SKM-1 treated with dmso at 0.1 percent for 144 hours (cell line): ENCODE measurements around the gene TXNDC15.
A peak's percentile ranks its signal among the peaks of the same experiment; 100 is the strongest.
"Not testable (repeated sequence)": the region's sequence is repeated elsewhere in the genome, so short reads cannot be mapped to it uniquely, and the experiment has no call there.

Experiments
- DNase-seq: peaks from one replicate; lab custom pipeline; 2025; ENCODE audit not compliant: unreplicated experiment; lab: John Stamatoyannopoulos, UW

The TXNDC15 gene, protein sequence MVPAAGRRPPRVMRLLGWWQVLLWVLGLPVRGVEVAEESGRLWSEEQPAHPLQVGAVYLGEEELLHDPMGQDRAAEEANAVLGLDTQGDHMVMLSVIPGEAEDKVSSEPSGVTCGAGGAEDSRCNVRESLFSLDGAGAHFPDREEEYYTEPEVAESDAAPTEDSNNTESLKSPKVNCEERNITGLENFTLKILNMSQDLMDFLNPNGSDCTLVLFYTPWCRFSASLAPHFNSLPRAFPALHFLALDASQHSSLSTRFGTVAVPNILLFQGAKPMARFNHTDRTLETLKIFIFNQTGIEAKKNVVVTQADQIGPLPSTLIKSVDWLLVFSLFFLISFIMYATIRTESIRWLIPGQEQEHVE

DNA sequence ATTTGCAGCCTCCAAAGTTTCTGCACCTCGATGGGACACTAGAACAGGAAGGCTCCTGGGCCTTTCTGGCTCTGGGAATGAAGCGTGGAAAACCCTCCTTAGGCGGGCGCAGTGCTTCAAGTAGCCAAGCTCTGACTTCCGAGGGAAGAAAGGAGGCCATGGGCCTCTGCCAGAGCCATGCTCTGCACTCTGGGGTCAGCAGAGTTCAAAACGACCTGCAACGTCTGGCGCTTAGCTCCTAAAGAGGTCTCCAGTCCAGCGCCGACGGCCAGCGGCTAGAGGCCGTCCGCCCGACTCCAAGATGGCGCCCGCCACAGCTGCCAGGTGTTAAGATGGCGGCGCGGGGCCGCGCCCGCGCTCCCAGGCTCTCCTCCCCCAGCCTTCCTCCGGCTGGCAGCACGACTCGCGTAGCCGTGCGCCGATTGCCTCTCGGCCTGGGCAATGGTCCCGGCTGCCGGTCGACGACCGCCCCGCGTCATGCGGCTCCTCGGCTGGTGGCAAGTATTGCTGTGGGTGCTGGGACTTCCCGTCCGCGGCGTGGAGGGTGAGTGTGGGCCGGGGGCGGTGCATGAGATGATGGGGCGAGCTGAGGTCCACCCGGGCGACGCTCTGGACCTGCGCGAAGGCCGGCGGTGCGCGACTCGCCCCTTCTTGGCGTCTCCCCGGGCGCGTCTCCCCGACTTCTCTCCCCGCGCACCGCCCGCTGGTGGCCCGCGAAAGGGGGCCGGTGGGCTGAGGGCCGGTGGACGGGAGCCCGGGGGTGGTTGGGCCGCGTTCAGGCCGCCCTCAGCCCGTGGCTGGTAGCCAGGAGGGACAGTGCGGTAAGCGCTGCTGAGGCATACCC is at the start of gene TXNDC15:
TSS of gene TXNDC15 (plus strand) at position 385 of the 844 bp plus-strand sequence. CDS start at position 442, 57 bp downstream.
- peak; percentile 79 for DNase-seq

GRCh38 chr5:134824681-134825080 is 49.5 kb upstream of the TXNDC15 start:
- no peak for DNase-seq

DNA sequence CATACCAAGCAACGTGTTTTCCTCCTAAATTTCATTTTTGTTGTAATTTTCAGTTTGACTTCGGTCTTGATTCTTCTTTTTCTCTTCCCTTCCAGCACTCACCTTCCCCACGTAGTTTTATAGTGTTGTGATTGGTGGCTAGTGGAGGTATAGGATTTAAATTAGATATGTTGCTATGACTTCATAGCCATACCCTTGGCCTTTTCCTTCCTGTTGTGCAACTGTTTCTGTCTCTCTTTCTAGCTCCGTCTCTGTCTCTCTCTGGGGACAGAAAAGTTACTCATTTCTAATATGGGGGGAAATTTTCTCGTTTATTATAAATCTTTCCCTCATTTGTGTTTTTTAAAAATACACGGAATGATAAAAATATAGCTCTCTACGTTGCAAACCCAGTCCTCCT is 49.0 kb upstream of the TXNDC15 start:
- DNase-seq, result peak; percentile 2

- no peak for DNase-seq
These were observed 40.7 kb upstream of the TXNDC15 start for GRCh38 chr5:134833340-134834032.

DNA sequence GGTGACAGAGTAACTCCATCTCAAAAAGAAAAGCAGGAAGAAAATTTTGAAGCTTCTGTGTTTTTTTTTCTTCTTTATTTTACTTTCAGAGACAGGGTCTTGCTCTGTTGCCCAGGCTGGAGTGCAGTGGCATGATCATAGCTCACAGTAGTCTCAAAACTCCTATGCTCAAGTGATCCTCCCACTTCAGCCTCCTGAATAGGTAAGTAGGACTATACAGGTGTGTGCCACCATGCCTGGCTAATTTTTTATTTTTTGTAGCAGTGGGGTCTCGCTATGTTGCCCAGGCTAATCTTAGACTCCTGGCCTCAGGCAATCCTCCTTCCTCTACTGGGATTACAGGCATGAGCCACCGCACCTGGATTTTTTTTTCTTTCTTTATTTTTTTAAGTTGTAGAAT is 38.5 kb upstream of the TXNDC15 start:
- no peak for DNase-seq

- no peak for DNase-seq
These were observed 36.5 kb upstream of the TXNDC15 start for GRCh38 chr5:134837530-134838181.

DNA sequence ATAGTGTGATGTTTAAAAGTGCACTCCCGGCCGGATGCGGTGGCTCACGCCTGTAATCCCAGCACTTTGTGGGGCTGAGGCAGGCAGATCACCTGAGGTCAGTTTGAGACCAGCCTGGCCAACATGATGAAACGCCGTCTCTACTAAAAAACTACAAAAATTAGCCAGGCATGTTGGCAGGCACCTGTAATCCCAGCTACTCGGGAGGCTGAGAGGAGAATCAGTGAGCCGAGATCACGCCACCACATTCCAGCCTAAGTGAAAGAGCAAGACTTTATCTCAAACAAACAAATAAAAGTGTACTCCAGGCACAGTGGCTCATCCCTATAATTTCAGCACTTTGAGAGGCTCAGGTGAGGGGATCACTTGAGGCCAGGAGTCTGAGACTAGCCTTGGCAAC is 35.8 kb upstream of the TXNDC15 start:
- DNase-seq, result not testable (repeated sequence)

DNA sequence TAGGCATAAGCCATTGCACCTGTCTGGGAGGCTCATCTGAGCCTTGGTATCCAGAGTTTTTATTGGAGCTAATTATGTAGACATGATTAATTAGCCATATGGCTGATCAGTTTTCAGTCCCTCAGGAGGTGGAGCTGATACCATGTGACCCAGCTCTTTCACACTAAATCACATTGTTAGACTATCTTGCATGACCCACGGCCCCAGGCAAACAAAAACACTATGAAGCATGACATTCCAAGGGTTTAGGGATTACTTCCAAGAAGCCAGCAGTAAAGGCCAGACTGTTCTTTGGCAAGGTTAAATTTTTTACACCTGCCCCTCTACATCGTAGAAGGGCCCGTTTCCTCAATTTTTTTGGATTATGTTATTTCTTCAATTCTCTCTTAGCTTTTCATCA is 33.4 kb upstream of the TXNDC15 start:
- no peak for DNase-seq

GRCh38 chr5:134844252-134844651 is 29.9 kb upstream of the TXNDC15 start:
- no peak for DNase-seq

GRCh38 chr5:134845335-134845851 is 28.8 kb upstream of the TXNDC15 start:
- DNase-seq, result no peak

DNA sequence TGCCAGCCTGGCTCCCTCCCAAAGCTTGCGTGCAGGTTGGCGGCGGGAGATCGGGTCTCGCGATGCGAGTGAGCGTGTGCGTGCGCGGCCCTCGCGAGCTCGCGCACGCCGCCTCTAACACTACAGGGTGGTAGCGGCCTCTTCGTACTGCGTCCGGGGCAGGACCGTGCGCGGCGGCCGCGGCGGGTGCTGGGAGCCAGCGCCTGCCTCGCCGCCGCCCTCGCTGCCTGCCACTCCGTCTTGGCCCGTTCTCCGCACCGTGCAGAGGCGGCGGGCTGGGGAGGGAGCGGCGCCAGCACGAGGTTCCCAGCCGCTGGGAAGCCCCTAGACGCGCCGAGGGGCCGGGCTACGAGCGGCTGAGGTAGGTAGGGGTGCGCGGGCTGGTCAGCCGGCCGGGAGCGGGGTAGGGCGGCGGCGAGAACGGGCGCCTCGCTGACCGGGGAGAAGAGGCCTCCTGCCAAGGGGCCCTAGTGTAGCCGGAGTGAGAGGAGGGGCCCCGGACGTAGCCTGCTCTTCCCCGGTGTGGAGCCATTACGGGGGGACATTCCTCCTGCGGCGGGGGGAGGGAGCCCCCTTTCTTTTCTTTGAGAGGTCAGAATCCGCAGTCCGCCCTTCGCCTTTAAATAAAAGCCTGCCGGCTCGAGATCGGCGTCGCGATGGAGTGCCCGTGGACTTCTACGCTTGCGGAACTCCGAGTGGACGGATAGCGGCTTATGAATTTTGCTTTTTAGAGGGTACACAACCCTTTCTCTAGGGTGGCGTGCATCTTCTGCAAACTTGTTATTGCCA is 28.1 kb upstream of the TXNDC15 start, which contains the start of gene C5orf24:
TSS of gene C5orf24 (plus strand) at position 117 of the 789 bp plus-strand sequence. CDS start 8,933 bp downstream, outside the sequence.
- peak; percentile 85 for DNase-seq

DNA sequence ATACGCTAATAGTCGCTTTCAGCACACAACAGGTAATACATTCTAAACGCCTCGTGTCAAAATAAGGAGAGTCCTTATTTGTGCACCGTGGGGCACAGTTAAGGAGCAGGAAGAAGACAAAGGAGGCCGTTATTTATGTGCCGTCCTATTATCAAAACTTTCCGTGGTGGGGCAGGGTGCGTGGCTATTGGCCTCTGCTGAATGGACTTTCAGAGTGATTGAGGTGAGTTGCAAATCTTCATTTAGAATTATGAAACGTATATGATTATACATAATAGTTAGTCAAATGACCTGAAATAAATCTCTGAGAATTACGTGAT is 27.6 kb upstream of the TXNDC15 start:
- peak; percentile 4 for DNase-seq

GRCh38 chr5:134849434-134849933 is 24.7 kb upstream of the TXNDC15 start:
- not testable (repeated sequence) for DNase-seq

DNA sequence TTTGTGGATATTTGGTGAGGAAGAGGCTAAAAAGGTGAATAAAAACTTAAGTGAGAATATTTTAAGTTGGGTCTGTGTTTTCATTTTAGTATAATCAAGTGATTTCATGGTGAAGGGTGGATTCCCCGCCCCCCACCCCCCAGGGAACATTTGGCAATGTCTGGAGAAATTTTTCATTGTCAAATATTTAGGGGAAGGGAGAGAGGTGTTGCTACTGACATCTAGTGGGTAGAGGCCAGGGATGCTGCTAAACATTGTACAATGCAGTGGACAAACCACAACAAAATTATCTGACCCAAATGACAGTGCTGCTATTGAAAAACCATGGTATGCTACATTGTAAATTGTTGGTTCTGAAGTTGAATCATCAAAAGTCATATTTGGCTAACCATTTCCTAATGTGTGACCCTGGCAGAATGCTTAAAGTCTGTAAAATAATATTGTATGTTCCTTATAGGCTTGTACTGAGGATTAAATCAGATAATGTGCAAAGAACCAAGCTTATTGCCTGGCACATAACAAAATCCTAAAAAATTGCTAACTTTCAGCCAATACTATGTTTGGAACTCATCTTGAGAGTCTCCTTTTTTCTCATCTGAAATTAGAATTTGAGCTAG is 22.8 kb upstream of the TXNDC15 start:
- DNase-seq, result peak; percentile 15

DNA sequence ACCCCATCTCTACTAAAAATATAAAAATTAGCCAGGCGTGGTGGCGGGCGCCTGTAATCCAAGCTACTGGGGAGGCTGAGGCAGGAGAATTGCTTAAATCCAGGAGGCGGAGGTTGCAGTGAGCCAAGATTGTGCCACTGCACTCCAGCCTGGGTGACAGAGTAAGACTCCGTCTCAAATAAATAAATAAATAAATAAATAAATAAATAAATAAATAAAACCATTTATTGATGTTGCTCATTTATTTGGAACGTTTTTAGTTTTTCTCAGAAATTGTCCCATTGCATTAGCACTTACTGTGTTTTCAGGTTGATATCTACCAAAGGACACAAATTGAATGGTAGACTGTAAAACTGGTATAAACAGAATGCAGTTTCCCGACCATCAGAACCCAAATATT is 17.7 kb upstream of the TXNDC15 start:
- not testable (repeated sequence) for DNase-seq

- no peak for DNase-seq
These were observed 16.8 kb upstream of the TXNDC15 start for GRCh38 chr5:134857401-134857800.

GRCh38 chr5:134864707-134865106 is 9.5 kb upstream of the TXNDC15 start:
- DNase-seq, result no peak

DNA sequence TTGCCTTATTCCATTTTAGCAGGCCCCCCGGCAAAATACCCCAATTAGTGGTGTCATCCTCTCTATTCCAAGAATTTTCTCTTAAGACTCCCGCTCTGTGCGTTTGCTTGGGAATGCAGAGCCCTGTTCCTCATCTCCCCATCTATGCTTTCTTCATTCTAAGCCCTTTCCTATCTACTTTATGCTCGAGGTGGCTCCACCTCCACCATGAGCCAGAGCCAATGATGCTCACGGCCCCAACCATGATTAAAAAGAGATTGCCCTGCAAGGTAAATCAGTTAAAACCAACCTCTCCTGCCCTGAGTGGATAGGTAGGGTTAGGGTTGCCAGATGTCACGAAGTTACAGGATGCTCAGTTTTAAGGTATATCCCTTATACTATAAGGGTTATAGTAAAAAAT is 677 bp upstream of the TXNDC15 start:
- DNase-seq, result no peak
